Mammary microvascular endothelial cell (primary cell): ENCODE results near the gene ZNF33B. TPM values are rescaled to one million over a fixed set of nuclear protein-coding genes. Genes with fewer than 3 reads are reported as not detected.

Experiments
- total RNA-seq: library from RNA; depleted of rRNA; stranded (reverse); fragments of >200 nt; gene quantifications from 2 replicates; pipeline ENCODE4 v1.2.3, GENCODE V29; 2015

ZNF33B gene
- total RNA-seq, result 9.0 and 17.5 TPM in 2 replicates

DNA sequence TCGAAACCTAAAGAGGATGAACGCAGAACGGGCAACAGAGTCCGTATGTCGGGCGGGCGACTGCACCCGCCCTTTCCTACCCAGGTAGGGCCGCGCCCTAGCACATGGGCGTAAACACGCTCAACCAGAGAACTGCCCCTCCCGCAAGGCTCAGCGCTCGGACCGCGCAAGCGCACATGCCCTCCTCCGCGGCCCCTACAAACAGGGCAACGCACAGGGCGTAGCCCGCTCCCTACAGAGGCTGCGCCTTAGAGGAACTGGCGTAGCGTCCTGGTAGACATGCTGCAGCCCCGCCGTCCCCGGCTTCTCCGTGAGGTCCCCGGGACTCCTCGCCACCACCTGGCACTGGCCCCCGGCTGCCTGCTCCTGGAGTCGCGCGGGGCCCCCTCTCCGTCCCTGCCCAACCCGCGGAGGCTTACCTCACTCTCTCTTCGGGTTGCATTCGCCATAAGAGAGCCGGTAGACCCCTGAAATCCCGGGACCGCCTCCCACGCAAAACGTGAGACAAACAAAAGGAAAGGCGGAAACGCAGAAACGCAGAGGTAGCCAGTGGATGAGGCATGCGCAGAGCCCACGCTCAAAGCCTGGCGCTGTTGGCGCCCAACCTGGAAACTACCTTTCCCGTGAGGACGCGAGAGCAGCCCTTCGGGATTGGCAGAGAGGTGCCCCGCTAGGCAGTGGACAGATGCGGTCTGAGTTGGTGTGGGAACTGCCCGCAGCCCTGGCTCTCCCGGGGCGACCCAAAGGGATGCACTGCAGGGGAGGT lies at the start of gene ZNF33B:
Gene ZNF33B (minus strand): TSS at position 516 of the 766 bp plus-strand sequence. CDS start 1,642 bp downstream, outside the sequence.

Other genes starting within 250 kb of the ZNF33B start
- 14.4 and 16.7 TPM in 2 replicates for gene BMS1, start 144.2 kb upstream of the ZNF33B start, total RNA-seq